ENCODE data around the gene SHH.

Gene SHH

DNA sequence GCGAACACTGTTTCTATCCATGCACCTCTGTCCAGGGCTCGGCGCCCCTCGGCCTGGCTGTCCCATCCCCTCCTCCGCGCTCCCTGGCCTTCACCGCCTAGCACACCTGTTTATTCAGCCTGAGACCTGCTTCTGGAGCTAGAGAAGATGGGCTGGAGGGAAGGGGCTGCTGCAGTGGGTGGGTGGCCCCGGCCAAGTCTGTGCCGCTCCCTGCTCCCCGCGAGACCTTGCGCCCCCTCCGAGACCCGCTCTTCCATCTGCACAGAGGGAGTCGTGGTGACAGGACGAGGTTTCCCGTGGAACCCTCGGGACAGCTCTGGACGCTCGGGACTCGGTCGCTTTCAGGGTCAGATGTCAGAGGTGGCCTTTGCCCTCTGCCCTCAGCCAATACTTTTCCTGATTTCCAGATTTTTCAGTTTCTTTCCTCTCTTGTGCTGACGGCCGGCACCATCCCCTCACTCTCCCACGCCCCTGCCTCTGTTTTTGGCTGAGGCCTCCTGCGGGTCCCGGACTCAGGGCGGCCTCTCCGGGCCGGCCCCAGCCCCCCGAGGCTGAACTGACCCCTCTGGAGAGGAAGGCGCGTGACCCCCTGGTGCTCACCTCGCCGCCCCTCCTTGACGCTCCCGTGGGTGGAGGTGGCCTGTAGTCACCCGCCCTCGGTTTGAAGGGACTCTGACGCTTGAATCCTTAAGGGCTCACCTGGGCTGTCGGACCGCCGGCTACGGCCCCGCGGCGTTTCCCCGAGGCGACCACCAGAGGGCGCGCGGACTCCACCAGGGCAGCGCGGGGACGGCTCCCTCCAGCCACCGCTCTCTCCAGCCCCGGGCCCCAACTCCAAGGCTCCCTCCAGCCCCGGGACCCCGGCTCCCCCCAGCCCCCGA, 15.6 kb downstream of the SHH start:
- peak; percentile 68 for TF ChIP-seq CTCF (IDR thresholded peaks at IDR 0.05; ENCODE audit: low read depth, low read length)
- peak in 1 of 2 donors; percentile 50 for DNase-seq (ENCODE audit: low read depth in 2 of 2)
- H3K4me3 ChIP-seq (replicated peaks in 1 of 2; ENCODE audit: low read depth in 2 of 2, low read length in 2 of 2) = peak overlapping the region in 1 of 2 donors; percentile 23

DNA sequence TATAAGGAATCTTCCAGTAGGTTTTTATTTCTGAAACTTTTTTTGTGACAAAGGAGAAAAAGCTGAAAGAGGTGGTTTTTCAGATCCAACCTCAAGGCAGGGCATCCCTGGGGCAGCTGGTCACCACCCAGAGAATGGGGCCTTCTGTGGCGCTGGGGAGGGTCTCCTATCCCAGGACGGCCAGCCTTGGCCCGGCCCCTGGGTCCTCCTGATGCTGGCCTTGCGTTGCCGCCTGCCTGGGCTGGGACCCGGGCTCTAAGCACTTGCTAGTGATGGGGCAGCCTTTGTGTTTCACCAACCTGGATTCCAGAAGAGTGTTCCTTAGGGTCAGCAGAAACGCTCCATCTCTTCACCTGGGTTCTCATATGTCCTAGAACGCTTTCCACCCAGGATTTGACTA, 16.3 kb downstream of the SHH start:
- no peak overlapping the region for H3K4me3 ChIP-seq (replicated peaks in 1 of 2; ENCODE audit: low read depth in 2 of 2, low read length in 2 of 2)
- DNase-seq (ENCODE audit: low read depth in 2 of 2) = no peak
- TF ChIP-seq CTCF (IDR thresholded peaks at IDR 0.05; ENCODE audit: low read depth, low read length) = no peak

DNA sequence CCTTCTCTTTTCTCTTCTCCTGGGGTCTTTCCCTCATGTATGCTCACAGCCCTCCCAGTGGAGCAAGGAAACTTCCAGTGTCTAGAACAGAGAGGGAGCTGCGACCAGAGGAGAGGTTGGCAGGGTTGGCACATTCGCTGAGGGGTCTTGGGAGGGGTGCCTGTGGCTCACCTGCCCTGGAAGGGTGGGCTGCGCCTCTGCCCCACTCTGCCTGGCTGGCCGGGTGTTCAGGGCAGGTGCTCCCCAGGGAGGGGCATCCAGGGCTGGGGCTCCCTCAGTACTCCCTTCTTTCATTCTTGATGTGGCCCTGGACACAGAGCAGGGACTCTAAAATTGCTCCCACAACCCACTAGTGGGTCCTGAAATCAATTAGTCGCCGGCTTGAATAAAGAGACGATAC, 16.9 kb downstream of the SHH start:
- TF ChIP-seq CTCF (IDR thresholded peaks at IDR 0.05; ENCODE audit: low read depth, low read length) = no peak
- H3K4me3 ChIP-seq (replicated peaks in 1 of 2; ENCODE audit: low read depth in 2 of 2, low read length in 2 of 2) = no peak overlapping the region
- DNase-seq (ENCODE audit: low read depth in 2 of 2) = no peak

GRCh38 chr7:155794196-155794595, 18.1 kb downstream of the SHH start:
- DNase-seq (ENCODE audit: low read depth in 2 of 2) = no peak

GRCh38 chr7:155793720-155794119, 18.5 kb downstream of the SHH start:
- no peak overlapping the region for H3K4me3 ChIP-seq (replicated peaks in 1 of 2; ENCODE audit: low read depth in 2 of 2, low read length in 2 of 2)
- no peak for TF ChIP-seq CTCF (IDR thresholded peaks at IDR 0.05; ENCODE audit: low read depth, low read length)

More at GRCh38 chr7:155794196-155794595, 18.1 kb downstream of the SHH start:
- no peak overlapping the region for H3K4me3 ChIP-seq (replicated peaks in 1 of 2; ENCODE audit: low read depth in 2 of 2, low read length in 2 of 2)
- TF ChIP-seq CTCF (IDR thresholded peaks at IDR 0.05; ENCODE audit: low read depth, low read length) = no peak

GRCh38 chr7:155792999-155793560, 19.2 kb downstream of the SHH start:
- no peak overlapping the region for H3K4me3 ChIP-seq (replicated peaks in 1 of 2; ENCODE audit: low read depth in 2 of 2, low read length in 2 of 2)
- DNase-seq (ENCODE audit: low read depth in 2 of 2) = no peak
- TF ChIP-seq CTCF (IDR thresholded peaks at IDR 0.05; ENCODE audit: low read depth, low read length) = no peak

More at GRCh38 chr7:155793720-155794119, 18.5 kb downstream of the SHH start:
- DNase-seq (ENCODE audit: low read depth in 2 of 2) = no peak
